K562 (cell line): ENCODE data around the gene PLXNA2. TPM values are rescaled to one million over a fixed set of nuclear protein-coding genes. Genes with fewer than 3 reads are reported as not detected.
A peak's percentile ranks its signal among the peaks of the same experiment; 100 is the strongest.

Experiments used
- ATAC-seq: fragments of 200-7000 bp; cut with Tn5 transposase; 3 replicates; pipeline ENCODE4 v1.9.1; 2020; ENCODE audit warnings: moderate library complexity
- BruUV-seq: library from RNA; stranded (reverse); fragments of 400-500 nt; replicated peaks from 2 replicates; lab custom pipeline; 2021; lab: Mats Ljungman, UMichigan
- CTCF ChIA-PET: fragments of 300-600 bp; formaldehyde crosslinking; extraction: SDS; loops from one replicate; lab custom pipeline; 2021; ENCODE audit warnings: low intra/inter-chr PET ratio; lab: Yijun Ruan, JAX
- POLR2A ChIA-PET: fragments of 300-600, 350-650 bp; sonication (Branson Sonifier 250); formaldehyde crosslinking; extraction: SDS; loops from one replicate; lab custom pipeline; 2021; ENCODE audit warnings: antibody characterized with exemption, inconsistent platforms; lab: Yijun Ruan, JAX
- DNase-seq, 4 experiments: peaks; one replicate each; pipeline versions ENCODE4 v3.0.0 to v3.0.0-alpha.2; 2011 to 2018; ENCODE audit warnings: low spot score in 3 of 4, mixed read lengths in 3 of 4; ENCODE audit errors: extremely low read depth in 1 of 4
- FAIRE-seq: peaks from 2 replicates; lab custom pipeline; 2011; peaks lifted over from hg19 to GRCh38; lab: Jason Lieb, UNC
- H2AFZ ChIP-seq: 2 replicates; pipeline ENCODE4 v1.6.0; 2011; ENCODE audit warnings: low read depth, low read length, control low read depth, inconsistent platforms
- H3K27ac ChIP-seq: fragments of 200-600 bp; 3 replicates; pipeline ENCODE4 v1.8.0; 2011; ENCODE audit warnings: low read depth, mild to moderate bottlenecking, control low read depth, inconsistent platforms, low read length, moderate library complexity, mixed read lengths; ENCODE audit errors: extremely low read depth
- H3K27me3 ChIP-seq, 2 experiments: fragments of 300-600 bp in 1 of 2; 2 replicates in 1 of 2; 3 replicates in 1 of 2; pipeline versions ENCODE4 v1.6.0 to v1.8.0; 2011; ENCODE audit warnings: inconsistent platforms in 2 of 2, low read length in 2 of 2, mild to moderate bottlenecking in 1 of 2, mixed read lengths in 1 of 2, moderate library complexity in 1 of 2; ENCODE audit not compliant: control insufficient read depth in 2 of 2, insufficient read depth in 2 of 2
- H3K36me3 ChIP-seq: fragments of 300-600 bp; 3 replicates; pipeline ENCODE4 v1.8.0; 2011; ENCODE audit warnings: mild to moderate bottlenecking, low read length, inconsistent platforms; ENCODE audit not compliant: control insufficient read depth, insufficient read depth
- H3K4me1 ChIP-seq, 2 experiments: fragments of 200-600 bp in 1 of 2; replicated peaks in 1 of 2; 2 replicates in 1 of 2; 3 replicates in 1 of 2; pipeline versions ENCODE4 v1.5.1 to v1.8.0; 2011; ENCODE audit warnings: inconsistent platforms in 2 of 2, low read length in 2 of 2, mild to moderate bottlenecking in 1 of 2, mixed read lengths in 1 of 2, moderate library complexity in 1 of 2; ENCODE audit not compliant: control insufficient read depth in 2 of 2, insufficient read depth in 2 of 2
- H3K4me2 ChIP-seq: 2 replicates; pipeline ENCODE4 v1.6.1; 2011; ENCODE audit warnings: low read length, control low read depth, inconsistent platforms, mixed read lengths; ENCODE audit not compliant: insufficient read depth
- H3K4me3 ChIP-seq: fragments of 200-600 bp; sonication (generic), shearing (Covaris generic); 2 replicates; pipeline ENCODE4 v1.5.1; 2016; ENCODE audit warnings: control low read depth, inconsistent platforms
- H3K79me2 ChIP-seq: fragments of 200-600 bp; 3 replicates; pipeline ENCODE4 v1.8.0; 2011; ENCODE audit warnings: low read length, inconsistent platforms; ENCODE audit not compliant: control insufficient read depth, insufficient read depth
- H3K9ac ChIP-seq, 2 experiments: 2 replicates each; pipeline versions ENCODE4 v1.6.0 to v1.6.1; 2011; ENCODE audit warnings: low read depth in 2 of 2, low read length in 2 of 2, control low read depth in 1 of 2, inconsistent platforms in 1 of 2, mild to moderate bottlenecking in 1 of 2, mixed read lengths in 1 of 2; ENCODE audit not compliant: insufficient read depth in 1 of 2
- H3K9me1 ChIP-seq: one replicate; pipeline ENCODE4 v1.6.0; 2011; ENCODE audit warnings: inconsistent platforms, mild to moderate bottlenecking, low read length, moderate library complexity; ENCODE audit not compliant: control insufficient read depth, insufficient read depth
- H3K9me3 ChIP-seq: replicated peaks from 2 replicates; pipeline ENCODE4 v1.5.1; 2011; ENCODE audit warnings: low read depth, low read length, inconsistent platforms; ENCODE audit not compliant: control insufficient read depth, insufficient read depth
- H4K20me1 ChIP-seq: replicated peaks from 2 replicates; pipeline ENCODE4 v1.6.1; 2011; ENCODE audit warnings: low read length, inconsistent platforms, mixed read lengths; ENCODE audit not compliant: control insufficient read depth, insufficient read depth
- CBX2 ChIP-seq: fragments of 200-600 bp; sonication (generic); IDR thresholded peaks from one replicate; pipeline ENCODE4 v1.6.1; 2012; ENCODE audit warnings: mild to moderate bottlenecking, low read length, inconsistent platforms; ENCODE audit not compliant: insufficient read depth, poor library complexity, severe bottlenecking
- CEBPG ChIP-seq, 3 experiments: fragments of 200-800 bp in 1 of 3; sonication (Bioruptor generic) in 1 of 3; sonication (generic) in 1 of 3; formaldehyde crosslinking in 1 of 3; IDR thresholded peaks in 2 of 3; conservative IDR thresholded peaks in 1 of 3; 2 replicates each; pipeline versions ENCODE4 v1.6.1 to v1.8.0; 2016 to 2022; ENCODE audit warnings: missing compliant biosample characterization in 2 of 3, missing genetic modification characterization in 2 of 3, mild to moderate bottlenecking in 1 of 3, missing genetic modification reagents in 1 of 3
- MYC ChIP-seq, 2 experiments: fragments of 250-450 bp in 1 of 2; sonication (Bioruptor Pico) in 1 of 2; IDR thresholded peaks; 2 replicates each; pipeline versions ENCODE4 v1.5.1 to v1.6.1; 2012 to 2021; ENCODE audit warnings: low read depth in 2 of 2, borderline replicate concordance in 1 of 2, improper control_type of control experiment in 1 of 2, low read length in 1 of 2, mild to moderate bottlenecking in 1 of 2, moderate library complexity in 1 of 2
- RBM15 ChIP-seq: fragments of 200-400 bp; formaldehyde crosslinking; IDR thresholded peaks from 2 replicates; pipeline ENCODE4 v1.6.1; 2018; ENCODE audit warnings: mild to moderate bottlenecking, low read length, moderate library complexity; ENCODE audit not compliant: insufficient read depth
- SNRNP70 ChIP-seq: fragments of 200-400 bp; formaldehyde crosslinking; optimal IDR thresholded peaks from 2 replicates; pipeline ENCODE3; 2017; ENCODE audit warnings: low read depth, low read length
- ZC3H8 ChIP-seq: fragments of 450-650 bp; IDR thresholded peaks from 2 replicates; pipeline ENCODE4 v1.6.1; 2017
- ZNF24 ChIP-seq: fragments of 450-650 bp; IDR thresholded peaks from 2 replicates; pipeline ENCODE4 v1.6.1; 2016
- ZNF584 ChIP-seq: fragments of 200-800 bp; sonication (Bioruptor generic); IDR thresholded peaks from 2 replicates; pipeline ENCODE4 v1.6.1; 2016; ENCODE audit warnings: low read depth, mild to moderate bottlenecking, missing genetic modification characterization, missing compliant biosample characterization
- ZNF75A ChIP-seq: fragments of 450-650 bp; formaldehyde crosslinking; IDR thresholded peaks from 2 replicates; pipeline ENCODE4 v1.4.0; 2020; ENCODE audit warnings: mild to moderate bottlenecking
- WGBS: fragments of 100-300 bp; shearing (Covaris generic); methylation state at CpG from one replicate; pipeline ENCODE4 v1.1.6; 2016; ENCODE audit warnings: low coverage, mixed read lengths; ENCODE audit not compliant: insufficient coverage; ENCODE audit errors: missing lambda C conversion rate; 5-methylcytosine and 5-hydroxymethylcytosine counted together
- in situ Hi-C: fragments of 300-500 bp; cut with MboI; formaldehyde crosslinking; loops from 4 replicates; pipeline ENCODE4 v1.15.0; 2018; ENCODE audit warnings: inconsistent platforms, mixed read lengths
- intact Hi-C: fragments of 100-400 bp; cut with micrococcal nuclease; formaldehyde crosslinking; loops from 2 replicates; pipeline ENCODE4 v1.14.2; 2022
- polyA plus RNA-seq, 8 experiments: library from polyadenylated mRNA; depleted of rRNA in 4 of 8; stranded (reverse) in 5 of 8; unstranded in 3 of 8; fragments of >200 nt; fragmentation: Nextera tagmentation in 2 of 8; fragmentation: Illumina TruSeq in 1 of 8; extraction: Ambion mirVana in 2 of 8; extraction: Trizol in 1 of 8; gene quantifications; 2 replicates each; pipeline versions ENCODE4 v1.2.1 to v1.2.3, GENCODE V29; 2011 to 2014; ENCODE audit warnings: inconsistent platforms in 1 of 8, missing spikeins in 1 of 8
- total RNA-seq, 7 experiments: library from RNA; depleted of rRNA in 6 of 7; stranded (reverse); fragments of >200 nt in 6 of 7; fragmentation: Illumina TruSeq in 2 of 7; extraction: Trizol in 2 of 7; gene quantifications; 2 replicates each; pipeline versions ENCODE4 v1.2.1 to v1.2.3, GENCODE V29; 2011 to 2021; ENCODE audit warnings: low replicate concordance in 1 of 7
- TF ChIP-seq, protein P1 (sequence below): fragments of 450-650 bp; IDR thresholded peaks from 2 replicates; pipeline ENCODE4 v1.6.1; 2016; ENCODE audit warnings: missing biosample characterization, missing genetic modification characterization
- TF ChIP-seq, protein P2 (sequence below), 2 experiments: fragments of 450-650 bp in 1 of 2; sonication (generic) in 1 of 2; formaldehyde crosslinking in 1 of 2; IDR thresholded peaks in 1 of 2; conservative IDR thresholded peaks in 1 of 2; 2 replicates each; pipeline versions ENCODE4 v1.6.1 to v1.8.1; 2016 to 2023; ENCODE audit warnings: mild to moderate bottlenecking in 2 of 2, moderate library complexity in 2 of 2, inconsistent platforms in 1 of 2, missing genetic modification reagents in 1 of 2

PLXNA2 gene
- total and polyA plus RNA-seq, 9 of the 15 experiments (the other 6 are each of a cell fraction or from before 2014, with no cell fraction given), result 0.01 to 1.3 (median 0.32) TPM

DNA sequence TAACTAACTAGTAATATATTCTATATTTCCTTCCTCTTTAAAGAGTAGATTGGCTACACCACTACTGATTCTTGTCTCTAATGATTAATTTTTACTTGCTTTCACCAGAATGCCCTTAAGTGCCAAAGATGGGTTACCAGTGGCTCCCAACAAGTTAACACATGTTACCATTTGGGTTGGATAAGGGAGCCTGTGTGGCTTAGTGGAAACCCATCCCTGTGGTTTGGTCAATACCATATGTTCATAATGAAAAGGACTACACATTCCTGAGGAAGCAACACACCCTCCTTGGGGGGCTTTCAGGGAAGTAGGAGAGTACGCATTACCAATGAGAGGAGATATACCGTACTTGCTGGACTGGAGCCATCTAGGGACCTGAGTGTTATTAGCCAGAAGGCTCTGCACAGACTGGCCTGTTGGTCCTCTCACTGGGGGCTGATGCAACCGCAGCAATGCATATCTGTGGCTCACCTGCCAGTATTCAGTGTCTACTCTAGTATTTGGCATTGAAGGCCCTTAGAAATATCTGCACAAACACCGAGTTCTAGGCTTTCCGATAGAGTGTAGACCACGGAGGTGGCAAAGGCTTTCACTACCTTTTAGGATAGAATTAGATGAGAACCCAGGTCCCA is 29.3 kb upstream of the PLXNA2 start:
- Histone ChIP-seq H3K4me3 (no peak overlapping the region), H3K27me3 (peaks cover 20 to 23% of the 10 kb centered on the region in 2 experiments), H3K27ac (no peak overlapping the region), H3K9me3 (no peaks in the 10 kb centered on the region), H3K4me1 (no peaks in the 10 kb centered on the region), H4K20me1 (0 out of 2 replicates have a peak, but pooled peaks cover 2% of the 10 kb centered on the region), H3K4me2 (no peak overlapping the region), H3K36me3 (no peaks in the 10 kb centered on the region), H3K79me2 (no peaks in the 10 kb centered on the region), H3K9me1 (no peaks in the 10 kb centered on the region), H3K9ac (no peak overlapping the region), H2AFZ (no peak overlapping the region)
- ChIA-PET CTCF (no interaction called here), POLR2A (no interaction called here)
- ATAC-seq (peak; percentile 83), DNase-seq (no peak), FAIRE-seq (no peak)
- BruUV-seq, result no TSS peak
- WGBS, result 3% methylated on average over 6 of the region's 6 CpGs
- intact Hi-C loops, result no loop called here
- in situ Hi-C loops, result no loop called here
- TF ChIP-seq CEBPG (CRISPR knock-in tag; IDR thresholded peaks at IDR 0.05), result peak; percentile 52; the same call in 1 of the 2 replicates
- TF ChIP-seq CEBPG (tag; conservative IDR thresholded peaks at IDR 0.05 in 1 of 2, IDR thresholded peaks at IDR 0.05 in 1 of 2), result peak in 1 of 2 experiments; percentile 55; a peak in 1 of 4 replicates
- TF ChIP-seq, protein P1, sequence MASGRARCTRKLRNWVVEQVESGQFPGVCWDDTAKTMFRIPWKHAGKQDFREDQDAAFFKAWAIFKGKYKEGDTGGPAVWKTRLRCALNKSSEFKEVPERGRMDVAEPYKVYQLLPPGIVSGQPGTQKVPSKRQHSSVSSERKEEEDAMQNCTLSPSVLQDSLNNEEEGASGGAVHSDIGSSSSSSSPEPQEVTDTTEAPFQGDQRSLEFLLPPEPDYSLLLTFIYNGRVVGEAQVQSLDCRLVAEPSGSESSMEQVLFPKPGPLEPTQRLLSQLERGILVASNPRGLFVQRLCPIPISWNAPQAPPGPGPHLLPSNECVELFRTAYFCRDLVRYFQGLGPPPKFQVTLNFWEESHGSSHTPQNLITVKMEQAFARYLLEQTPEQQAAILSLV, result no peak
- TF ChIP-seq, protein P2, sequence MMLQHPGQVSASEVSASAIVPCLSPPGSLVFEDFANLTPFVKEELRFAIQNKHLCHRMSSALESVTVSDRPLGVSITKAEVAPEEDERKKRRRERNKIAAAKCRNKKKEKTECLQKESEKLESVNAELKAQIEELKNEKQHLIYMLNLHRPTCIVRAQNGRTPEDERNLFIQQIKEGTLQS (IDR thresholded peaks at IDR 0.05), result peak; percentile 46; the same call in 1 of the 2 replicates
- TF ChIP-seq, protein P2 (CRISPR knock-in tag; conservative IDR thresholded peaks at IDR 0.05), result no peak
- no peak for TF ChIP-seq ZC3H8
- no peak for TF ChIP-seq SNRNP70
- TF ChIP-seq ZNF24, result no peak
- TF ChIP-seq MYC (IDR thresholded peaks at IDR 0.05; ENCODE audit: low read depth, low read length), result no peak
- no peak for TF ChIP-seq MYC (CRISPR knock-in tag; IDR thresholded peaks at IDR 0.05; ENCODE audit: borderline replicate concordance, low read depth)
- TF ChIP-seq ZNF584 (CRISPR knock-in tag), result no peak
- TF ChIP-seq RBM15, result no peak
- TF ChIP-seq ZNF75A (CRISPR knock-in tag), result no peak
- TF ChIP-seq CBX2, result no peak
